Measurements from ENCODE around the gene RASGEF1B.
A peak's percentile ranks its signal among the peaks of the same experiment; 100 is the strongest.

The RASGEF1B gene

GRCh38 chr4:81460834-81461233 lies 10.9 kb downstream of the RASGEF1B start:
- no peak for DNase-seq

GRCh38 chr4:81460191-81460701 lies 11.5 kb downstream of the RASGEF1B start:
- no peak for DNase-seq

- DNase-seq = no peak
Measured at GRCh38 chr4:81459228-81459627, 12.5 kb downstream of the RASGEF1B start.

- no peak for DNase-seq
Measured at GRCh38 chr4:81457921-81458520, 13.7 kb downstream of the RASGEF1B start.

GRCh38 chr4:81457345-81457744 lies 14.4 kb downstream of the RASGEF1B start:
- no peak for DNase-seq

- no peak for DNase-seq
Measured at GRCh38 chr4:81455897-81456296, 15.8 kb downstream of the RASGEF1B start.

GRCh38 chr4:81454948-81455347 lies 16.8 kb downstream of the RASGEF1B start:
- DNase-seq = no peak

GRCh38 chr4:81454499-81454898 lies 17.2 kb downstream of the RASGEF1B start:
- peak in 1 of 2 experiments; percentile 2 for DNase-seq

GRCh38 chr4:81453024-81453423 lies 18.7 kb downstream of the RASGEF1B start:
- no peak for DNase-seq

GRCh38 chr4:81452452-81453006 lies 19.2 kb downstream of the RASGEF1B start:
- no peak for DNase-seq

- DNase-seq = no peak
Measured at GRCh38 chr4:81449015-81449414, 22.7 kb downstream of the RASGEF1B start.

GRCh38 chr4:81447566-81448229 lies 24.0 kb downstream of the RASGEF1B start:
- DNase-seq = no peak

GRCh38 chr4:81446634-81447033 lies 25.1 kb downstream of the RASGEF1B start:
- DNase-seq = no peak

GRCh38 chr4:81445196-81445595 lies 26.5 kb downstream of the RASGEF1B start:
- DNase-seq = no peak

GRCh38 chr4:81442484-81443085 lies 29.1 kb downstream of the RASGEF1B start:
- no peak for DNase-seq

GRCh38 chr4:81440949-81441348 lies 30.8 kb downstream of the RASGEF1B start:
- no peak for DNase-seq

- no peak for DNase-seq
Measured at GRCh38 chr4:81436941-81437574, 34.6 kb downstream of the RASGEF1B start.

GRCh38 chr4:81436096-81436495 lies 35.6 kb downstream of the RASGEF1B start:
- DNase-seq = no peak

- no peak for DNase-seq
Measured at GRCh38 chr4:81432825-81433224, 38.9 kb downstream of the RASGEF1B start.

GRCh38 chr4:81431971-81432370 lies 39.7 kb downstream of the RASGEF1B start:
- no peak for DNase-seq

GRCh38 chr4:81429607-81430006 lies 42.1 kb downstream of the RASGEF1B start:
- no peak for DNase-seq

- DNase-seq = no peak
Measured at GRCh38 chr4:81429031-81429430, 42.7 kb downstream of the RASGEF1B start.

- no peak for DNase-seq
Measured at GRCh38 chr4:81428002-81428401, 43.7 kb downstream of the RASGEF1B start.

Data from SW 1271 (cell line).